ENCODE data around the gene SLCO1A2. TPM values are rescaled to one million over a fixed set of nuclear protein-coding genes. Genes with fewer than 3 reads are reported as not detected.

The SLCO1A2 gene
- total and polyA plus RNA-seq, 2 donors (not counting 3 experiments of a cell fraction or from before 2014, with no cell fraction given) = not detected

- POLR2A ChIA-PET = no interaction called here
- no peaks in the 10 kb centered on the region for H3K27me3 ChIP-seq (ENCODE audit: control insufficient read depth in 2 of 2, insufficient read depth in 2 of 2, low read length in 2 of 2)
- intact Hi-C loops (cut with micrococcal nuclease) = no loop called here
- H3K4me1 ChIP-seq (ENCODE audit: control insufficient read depth, extremely low read depth, insufficient read depth, low read length) = no peaks in the 10 kb centered on the region
- dilution Hi-C loops (cut with MboI; ENCODE audit: extremely low pct_ligation_motif_present, low sequenced_read_pairs) = no loop called here
- BruUV-seq (replicated peaks) = no TSS peak
- CTCF ChIA-PET = no interaction called here
- no peak overlapping the region for H3K4me2 ChIP-seq (ENCODE audit: insufficient read depth, low read length)
- H4K20me1 ChIP-seq (replicated peaks; ENCODE audit: control insufficient read depth, extremely low read depth, insufficient read depth, low read length) = no peaks in the 10 kb centered on the region
- FAIRE-seq (no peak), DNase-seq (ENCODE audit: low read depth, low spot score) (no peak)
- H3K36me3 ChIP-seq (ENCODE audit: control insufficient read depth in 2 of 2, extremely low read depth in 1 of 2, insufficient read depth in 2 of 2, low read length in 2 of 2) = no peaks in the 10 kb centered on the region
- no peaks in the 10 kb centered on the region for H3K79me2 ChIP-seq (ENCODE audit: control insufficient read depth, insufficient read depth, low read length)
- H3K9me3 ChIP-seq (replicated peaks; ENCODE audit: control insufficient read depth, insufficient read depth, low read length) = no peaks in the 10 kb centered on the region
- no peaks in the 10 kb centered on the region for H3K9me1 ChIP-seq (replicated peaks; ENCODE audit: control insufficient read depth, extremely low read depth, insufficient read depth, low read length)
- no peak overlapping the region for H3K4me3 ChIP-seq (replicated peaks in 1 of 3; ENCODE audit: insufficient read depth in 1 of 3, low read depth in 1 of 3, low read length in 3 of 3)
- TF ChIP-seq POLR2AphosphoS5 (IDR thresholded peaks at IDR 0.05; ENCODE audit: insufficient read depth, low read depth, low read length) (no peak), EZH2 (IDR thresholded peaks at IDR 0.05; ENCODE audit: borderline replicate concordance, low read depth, low read length, severe bottlenecking) (no peak), MAX (IDR thresholded peaks at IDR 0.05; ENCODE audit: insufficient read depth, insufficient read length) (no peak), JUN (IDR thresholded peaks at IDR 0.05; ENCODE audit: borderline replicate concordance, insufficient read depth, insufficient read length, low read depth) (no peak), POLR2A (IDR thresholded peaks at IDR 0.05; ENCODE audit: low read depth, low read length) (no peak), CTCF (IDR thresholded peaks at IDR 0.05; ENCODE audit: extremely low read depth in 1 of 2, insufficient read depth in 1 of 2, low read depth in 1 of 2, low read length in 2 of 2) (no peak), GATA2 (IDR thresholded peaks at IDR 0.05; ENCODE audit: insufficient read depth, insufficient read length, low read depth, low read length) (no peak), FOS (IDR thresholded peaks at IDR 0.05; ENCODE audit: borderline replicate concordance, insufficient read depth, low read length) (no peak), MYC (IDR thresholded peaks at IDR 0.05; ENCODE audit: low read depth, low read length) (no peak)
- no peak overlapping the region for H3K27ac ChIP-seq (ENCODE audit: insufficient read depth, low read depth, low read length)
- H2AFZ ChIP-seq (ENCODE audit: low read depth, low read length) = no peak overlapping the region
- no peak overlapping the region for H3K9ac ChIP-seq (replicated peaks; ENCODE audit: extremely low read depth, insufficient read depth, low read length)
Observed at GRCh38 chr12:21354641-21355040, 19.9 kb upstream of the SLCO1A2 start.

Data from endothelial cell of umbilical vein (primary cell).